Keratinocyte (primary cell): Measurements from ENCODE around the gene ITGB3. TPM values are rescaled to one million over a fixed set of nuclear protein-coding genes. Genes with fewer than 3 reads are reported as not detected.

Experiments
- DNase-seq: peaks from one replicate; pipeline ENCODE4 v3.0.0-alpha.2; 2011; ENCODE audit warnings: low read depth, missing footprints, low spot score
- FAIRE-seq: peaks from 2 replicates; lab custom pipeline; 2011; peaks lifted over from hg19 to GRCh38; lab: Jason Lieb, UNC
- H2AFZ ChIP-seq: 2 replicates; pipeline ENCODE4 v1.6.0; 2012; ENCODE audit warnings: low read length, control low read depth, inconsistent platforms; ENCODE audit not compliant: control insufficient read depth
- H3K27ac ChIP-seq: 2 replicates; pipeline ENCODE4 v1.5.1; 2011; ENCODE audit warnings: low read length; ENCODE audit not compliant: control insufficient read depth, insufficient read depth
- H3K27me3 ChIP-seq: 3 replicates; pipeline ENCODE4 v1.6.0; 2011; ENCODE audit warnings: low read length; ENCODE audit not compliant: control insufficient read depth, insufficient read depth; ENCODE audit errors: extremely low read depth
- H3K36me3 ChIP-seq, 2 experiments: 2 replicates in 1 of 2; 3 replicates in 1 of 2; pipeline ENCODE4 v1.5.1; 2011; ENCODE audit warnings: low read length in 2 of 2, mild to moderate bottlenecking in 1 of 2; ENCODE audit not compliant: control insufficient read depth in 2 of 2, insufficient read depth in 2 of 2; ENCODE audit errors: extremely low read depth in 1 of 2
- H3K4me1 ChIP-seq: 3 replicates; pipeline ENCODE4 v1.5.1; 2011; ENCODE audit warnings: low read length; ENCODE audit not compliant: control insufficient read depth, insufficient read depth; ENCODE audit errors: extremely low read depth
- H3K4me2 ChIP-seq: 3 replicates; pipeline ENCODE4 v1.6.0; 2011; ENCODE audit warnings: low read depth, low read length; ENCODE audit not compliant: control insufficient read depth, insufficient read depth; ENCODE audit errors: extremely low read depth
- H3K4me3 ChIP-seq, 3 experiments: fragments of 200-600 bp in 1 of 3; sonication (generic) in 1 of 3; 2 replicates in 2 of 3; 3 replicates in 1 of 3; pipeline ENCODE4 v1.5.1; 2011 to 2016; ENCODE audit warnings: low read length in 3 of 3, mild to moderate bottlenecking in 3 of 3, control low read depth in 2 of 3, inconsistent platforms in 1 of 3, low read depth in 1 of 3, mixed read lengths in 1 of 3, mixed run types in 1 of 3, moderate library complexity in 1 of 3; ENCODE audit not compliant: control insufficient read depth in 2 of 3, insufficient read depth in 2 of 3; ENCODE audit errors: extremely low read depth in 1 of 3
- H3K79me2 ChIP-seq: 2 replicates; pipeline ENCODE4 v1.6.0; 2012; ENCODE audit warnings: low read length; ENCODE audit not compliant: control insufficient read depth, insufficient read depth
- H3K9ac ChIP-seq: 3 replicates; pipeline ENCODE4 v1.6.0; 2011; ENCODE audit warnings: low read length; ENCODE audit not compliant: control insufficient read depth, insufficient read depth; ENCODE audit errors: extremely low read depth
- H3K9me1 ChIP-seq: 3 replicates; pipeline ENCODE4 v1.6.0; 2011; ENCODE audit warnings: low read length; ENCODE audit not compliant: control insufficient read depth, insufficient read depth; ENCODE audit errors: extremely low read depth
- H3K9me3 ChIP-seq: 2 replicates; pipeline ENCODE4 v1.5.1; 2012; ENCODE audit warnings: low read depth, low read length; ENCODE audit not compliant: control insufficient read depth
- H4K20me1 ChIP-seq: 3 replicates; pipeline ENCODE4 v1.6.0; 2011; ENCODE audit warnings: low read length; ENCODE audit not compliant: control insufficient read depth, insufficient read depth; ENCODE audit errors: extremely low read depth
- CTCF ChIP-seq, 3 experiments: IDR thresholded peaks in 1 of 3; conservative IDR thresholded peaks in 1 of 3; optimal IDR thresholded peaks in 1 of 3; 2 replicates in 2 of 3; 3 replicates in 1 of 3; pipeline versions ENCODE3 to v1.5.1; 2011; ENCODE audit warnings: low read length in 3 of 3, mild to moderate bottlenecking in 3 of 3, moderate library complexity in 2 of 3, control low read depth in 1 of 3, inconsistent platforms in 1 of 3; ENCODE audit not compliant: insufficient read depth in 2 of 3; ENCODE audit errors: extremely low read depth in 1 of 3
- EZH2 ChIP-seq: IDR thresholded peaks from one replicate; pipeline ENCODE4 v1.6.1; 2012; ENCODE audit warnings: inconsistent platforms, mild to moderate bottlenecking, low read length, moderate library complexity
- dilution Hi-C: fragments of 300-500 bp; cut with MboI; formaldehyde crosslinking; loops from one replicate; pipeline ENCODE4 v1.7.0; 2020; ENCODE audit warnings: low sequenced_read_pairs; ENCODE audit not compliant: extremely low pct_ligation_motif_present
- polyA plus RNA-seq, 5 experiments: library from polyadenylated mRNA; depleted of rRNA in 3 of 5; stranded (reverse) in 3 of 5; stranded (forward) in 1 of 5; unstranded in 1 of 5; fragments of >200 nt; gene quantifications; 1 replicate in 1 of 5; 2 replicates in 3 of 5; 3 replicates in 1 of 5; pipeline versions ENCODE4 v1.2.1 to v1.2.3, GENCODE V29; 2011 to 2012; ENCODE audit warnings: missing spikeins in 2 of 5, low read depth in 1 of 5, low replicate concordance in 1 of 5

Gene ITGB3
- polyA plus RNA-seq, 1 donor (not counting 4 experiments of a cell fraction or from before 2014, with no cell fraction given): not detected

GRCh38 chr17:47277921-47278320 is 24.3 kb downstream of the ITGB3 start:
- H3K9me3 ChIP-seq: no peaks in the 10 kb centered on the region
- H4K20me1 ChIP-seq: no peaks in the 10 kb centered on the region
- no peaks in the 10 kb centered on the region for H3K79me2 ChIP-seq
- no peak for FAIRE-seq
- peaks cover 7% of the 10 kb centered on the region for H3K4me1 ChIP-seq
- H2AFZ ChIP-seq: no peak overlapping the region
- H3K9me1 ChIP-seq: no peaks in the 10 kb centered on the region
- H3K36me3 ChIP-seq: no peaks in the 10 kb centered on the region
- no peak overlapping the region for H3K4me2 ChIP-seq
- H3K27ac ChIP-seq: no peak overlapping the region
- peaks cover 15% of the 10 kb centered on the region for H3K27me3 ChIP-seq
- dilution Hi-C loops: no loop called here
- no peak overlapping the region for H3K9ac ChIP-seq
- no peak for DNase-seq
- TF ChIP-seq CTCF (optimal IDR thresholded peaks at IDR 0.05 in 1 of 3, IDR thresholded peaks at IDR 0.05 in 1 of 3, conservative IDR thresholded peaks at IDR 0.05 in 1 of 3; ENCODE audit: extremely low read depth in 1 of 3, insufficient read depth in 2 of 3, low read length in 3 of 3): no peak
- H3K4me3 ChIP-seq: no peak overlapping the region

GRCh38 chr17:47278561-47278960 is 24.9 kb downstream of the ITGB3 start:
- Histone ChIP-seq H3K9ac (no peak overlapping the region), H3K4me3 (no peak overlapping the region), H3K9me1 (no peaks in the 10 kb centered on the region), H3K4me1 (peaks cover 7% of the 10 kb centered on the region), H3K27ac (no peak overlapping the region), H3K36me3 (no peaks in the 10 kb centered on the region), H4K20me1 (no peaks in the 10 kb centered on the region), H2AFZ (no peak overlapping the region), H3K9me3 (no peaks in the 10 kb centered on the region), H3K79me2 (no peaks in the 10 kb centered on the region), H3K27me3 (peaks cover 12% of the 10 kb centered on the region), H3K4me2 (no peak overlapping the region)
- DNase-seq: no peak
- no peak for FAIRE-seq
- dilution Hi-C loops: no loop called here
- TF ChIP-seq EZH2 (no peak), CTCF (optimal IDR thresholded peaks at IDR 0.05 in 1 of 3, IDR thresholded peaks at IDR 0.05 in 1 of 3, conservative IDR thresholded peaks at IDR 0.05 in 1 of 3; ENCODE audit: extremely low read depth in 1 of 3, insufficient read depth in 2 of 3, low read length in 3 of 3) (no peak)
